ENCODE results near the gene MSL3B.

MSL3B gene

DNA sequence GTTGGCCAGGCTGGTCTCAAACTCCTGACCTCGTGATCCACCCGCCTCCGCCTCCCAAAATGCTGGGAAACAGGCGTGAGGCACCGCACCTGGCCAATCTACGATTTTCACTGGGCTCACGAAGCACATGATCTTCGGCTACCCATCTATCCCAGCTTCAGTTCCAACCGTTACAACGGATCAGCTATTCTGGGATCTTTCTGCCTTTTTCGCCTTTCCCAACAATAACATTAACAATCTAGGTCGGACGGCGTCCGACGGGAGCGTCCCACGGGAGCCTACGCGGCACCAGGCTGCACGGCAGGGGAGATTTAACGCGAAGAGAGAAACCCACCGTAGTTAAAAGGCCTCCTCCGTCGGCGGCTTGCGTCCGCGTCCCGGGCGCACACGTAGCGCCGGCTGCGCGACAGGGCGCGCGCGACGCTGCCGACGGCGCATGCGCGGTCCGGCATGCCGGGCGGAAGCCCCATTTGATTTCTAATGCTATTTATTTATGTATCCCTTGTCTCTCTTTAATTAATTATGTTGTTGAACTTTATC, at the start of gene MSL3B:
TSS of gene MSL3B (minus strand) at position 394 of the 540 bp plus-strand sequence.
- Histone ChIP-seq H3K4me1 (no peaks in the 10 kb centered on the region), H3K9me3 (no peaks in the 10 kb centered on the region), H3K36me3 (ENCODE audit: low read depth, missing control alignments) (no peaks in the 10 kb centered on the region), H3K27ac (peak within 1 kb of the TSS; percentile 70 to 81), H3K4me3 (peak within 1 kb of the TSS; percentile 57 to 67), H3K27me3 (no peaks in the 10 kb centered on the region)
- intact Hi-C loops (cut with DNase I; ENCODE audit: low total_unique reads): no loop called here
- DNase-seq: peak; percentile 56
- TF ChIP-seq CTCF (IDR thresholded peaks at IDR 0.05) (no peak), POLR2A (IDR thresholded peaks at IDR 0.05) (no peak)
- WGBS, 2 donors: 6 to 12% methylated on average over 50 of the region's 50 CpGs

DNA sequence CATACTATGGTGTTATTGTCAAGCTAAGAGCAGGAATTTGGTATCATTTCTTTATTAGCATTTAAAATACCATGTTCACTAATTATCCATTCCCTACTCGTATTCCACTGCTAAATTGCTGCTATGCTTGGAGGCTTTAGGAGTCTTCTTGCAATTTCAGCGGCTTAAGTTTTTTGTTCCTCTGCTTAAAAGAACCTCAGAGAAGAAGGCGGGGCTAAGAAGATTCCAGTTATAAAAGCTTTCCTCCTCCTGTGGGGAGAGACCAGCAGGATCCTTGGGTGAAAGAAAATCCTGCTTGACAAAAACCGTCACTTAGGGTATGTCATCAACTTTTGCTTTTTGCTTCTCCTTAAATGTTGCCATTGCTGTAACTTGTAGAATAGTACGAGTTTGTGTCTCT, 48.9 kb upstream of the MSL3B start, which contains the start of gene TRPM8:
TSS of gene TRPM8 (plus strand) at position 258 of the 400 bp plus-strand sequence. CDS start 9,165 bp downstream, outside the sequence.
- Histone ChIP-seq H3K36me3 (ENCODE audit: low read depth, missing control alignments) (no peaks in the 10 kb centered on the region), H3K27ac (no peak within 1 kb of the TSS), H3K4me1 (no peaks in the 10 kb centered on the region), H3K9me3 (no peaks in the 10 kb centered on the region), H3K27me3 (no peaks in the 10 kb centered on the region), H3K4me3 (no peak within 1 kb of the TSS)
- intact Hi-C loops (cut with DNase I; ENCODE audit: low total_unique reads): no loop called here
- TF ChIP-seq CTCF (IDR thresholded peaks at IDR 0.05) (no peak), POLR2A (IDR thresholded peaks at IDR 0.05) (no peak)
- 45 to 50% methylated on average over 5 of the region's 5 CpGs for WGBS, 2 donors
- DNase-seq: no peak

DNA sequence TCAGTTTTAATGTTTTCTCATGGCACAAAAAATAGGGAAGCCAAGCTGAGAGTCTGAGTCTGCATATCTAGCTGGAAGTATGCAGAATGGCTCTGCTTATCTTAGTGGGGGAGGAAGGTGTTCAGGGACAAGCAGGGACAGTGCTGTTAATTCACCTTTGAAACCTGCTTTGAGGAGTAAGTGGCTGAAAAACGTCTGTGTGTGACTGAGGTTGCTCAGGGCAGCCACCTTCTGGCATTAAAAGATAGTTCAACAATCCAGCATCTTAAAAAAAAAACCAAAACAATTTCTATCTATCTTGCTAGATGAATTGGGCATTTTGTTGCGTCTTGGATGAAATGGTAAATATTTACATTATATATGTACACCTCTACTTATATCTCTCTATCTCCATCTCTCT, 46.9 kb upstream of the MSL3B start:
- Histone ChIP-seq H3K36me3 (ENCODE audit: low read depth, missing control alignments) (no peaks in the 10 kb centered on the region), H3K27ac (no peak overlapping the region), H3K4me1 (no peaks in the 10 kb centered on the region), H3K27me3 (no peaks in the 10 kb centered on the region), H3K4me3 (no peak overlapping the region), H3K9me3 (no peaks in the 10 kb centered on the region)
- intact Hi-C loops (cut with DNase I; ENCODE audit: low total_unique reads): no loop called here
- DNase-seq: no peak
- WGBS, 2 donors: 33 to 46% methylated on average over 2 of the region's 2 CpGs
- no peak for TF ChIP-seq POLR2A (IDR thresholded peaks at IDR 0.05)
- TF ChIP-seq CTCF (IDR thresholded peaks at IDR 0.05): no peak

DNA sequence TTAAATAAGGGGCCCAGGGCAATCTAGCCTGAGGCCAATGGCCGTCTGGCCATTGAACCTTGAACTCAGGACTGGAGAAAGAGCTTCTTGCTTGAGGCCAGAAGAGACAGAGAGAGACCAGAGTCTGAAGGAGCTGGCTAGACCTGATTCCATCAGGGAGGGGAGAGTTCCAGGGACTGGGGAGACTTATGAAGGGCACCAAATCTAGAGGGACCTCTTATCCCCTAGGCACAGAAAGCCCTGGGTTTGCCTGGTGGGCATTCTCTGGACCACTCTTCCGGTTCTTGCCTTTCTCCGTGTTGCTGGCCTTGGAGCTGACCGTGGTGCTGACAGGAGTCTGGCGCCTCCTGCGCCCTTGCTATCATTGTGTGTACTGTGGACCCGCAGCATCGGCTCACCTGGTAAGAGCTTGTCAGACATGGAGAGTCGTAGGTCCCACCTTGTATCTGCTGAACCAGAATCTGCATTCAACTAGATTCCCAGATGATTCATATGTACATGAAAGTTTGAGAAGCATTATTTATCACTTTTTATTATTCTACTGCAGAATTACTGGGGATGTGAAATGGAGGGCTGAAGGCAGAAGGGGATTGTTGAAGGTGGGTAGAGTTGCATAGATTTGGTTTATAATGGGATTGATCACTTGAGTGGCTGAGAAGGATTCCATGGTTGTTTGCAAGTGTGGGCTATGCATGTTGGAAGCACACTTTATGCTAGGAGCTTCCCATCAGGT, 44.7 kb upstream of the MSL3B start:
- Histone ChIP-seq H3K27ac (no peak overlapping the region), H3K9me3 (no peaks in the 10 kb centered on the region), H3K4me3 (no peak overlapping the region), H3K27me3 (no peaks in the 10 kb centered on the region), H3K36me3 (ENCODE audit: low read depth, missing control alignments) (no peaks in the 10 kb centered on the region), H3K4me1 (no peaks in the 10 kb centered on the region)
- TF ChIP-seq CTCF (IDR thresholded peaks at IDR 0.05): no peak
- TF ChIP-seq POLR2A (IDR thresholded peaks at IDR 0.05): no peak
- WGBS, 2 donors: 8 to 34% methylated on average over 3 to 9 of the region's 9 CpGs
- intact Hi-C loops (cut with DNase I; ENCODE audit: low total_unique reads): no loop called here
- DNase-seq: peak; percentile 49
